Hair follicle dermal papilla cell (primary cell): ENCODE results near the gene PLGRKT. TPM values are rescaled to one million over a fixed set of nuclear protein-coding genes. Genes with fewer than 3 reads are reported as not detected.

Source experiments
- small RNA-seq: library from RNA; depleted of rRNA; stranded (forward); fragments of <200 nt; gene quantifications from one replicate; pipeline ENCODE3, GENCODE V24; 2012
- total RNA-seq: library from RNA; depleted of rRNA; stranded (reverse); fragments of >200 nt; gene quantifications from 2 replicates; pipeline ENCODE4 v1.2.3, GENCODE V29; 2012

PLGRKT gene, protein sequence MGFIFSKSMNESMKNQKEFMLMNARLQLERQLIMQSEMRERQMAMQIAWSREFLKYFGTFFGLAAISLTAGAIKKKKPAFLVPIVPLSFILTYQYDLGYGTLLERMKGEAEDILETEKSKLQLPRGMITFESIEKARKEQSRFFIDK
- total RNA-seq: 8.0 and 9.9 TPM in 2 replicates

DNA sequence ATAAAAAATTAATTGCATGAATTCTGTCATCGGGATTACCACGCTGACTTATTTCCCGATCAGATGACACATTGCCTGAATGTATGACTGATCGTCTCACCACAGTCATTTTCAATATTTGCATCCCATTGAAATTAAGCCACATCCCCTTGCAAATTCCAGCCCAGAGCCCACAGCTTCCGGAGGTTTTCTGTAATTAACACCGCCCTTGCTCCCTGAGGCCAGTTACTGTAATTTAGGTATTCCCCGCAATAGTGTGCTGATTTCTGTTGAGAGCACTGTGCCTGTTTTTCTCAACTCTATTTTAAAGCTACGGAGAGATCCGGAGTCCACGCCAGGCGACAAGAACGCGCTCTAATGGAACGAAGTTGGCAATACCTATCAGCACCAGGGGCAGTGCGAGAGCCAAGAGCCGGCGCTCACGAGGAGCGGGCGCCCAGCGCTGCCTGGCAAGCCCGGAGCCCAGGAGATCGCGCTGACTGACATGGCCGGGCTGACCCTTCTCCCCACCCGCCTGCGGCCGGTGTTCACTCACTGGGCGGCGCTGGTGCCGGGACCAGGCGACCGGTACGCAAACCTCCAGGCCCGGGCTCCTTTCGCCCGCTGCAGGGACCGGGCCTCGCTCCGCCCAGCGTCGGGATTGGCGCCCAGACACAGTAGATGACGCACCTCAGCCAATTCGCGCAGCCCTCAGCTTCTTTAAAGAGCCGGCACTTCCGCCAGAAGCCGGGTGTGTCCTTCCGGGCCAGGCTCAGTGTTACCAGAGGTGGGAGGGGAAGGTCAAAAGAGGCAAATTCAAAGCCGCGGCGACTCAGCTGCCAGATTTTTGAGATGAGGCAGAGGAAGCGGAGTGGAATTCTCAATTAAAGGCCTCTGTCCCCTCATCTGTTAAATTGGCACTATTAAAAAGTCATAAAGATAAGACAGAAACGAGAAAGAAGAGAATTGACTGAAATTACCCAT is at the start of gene PLGRKT:
Gene PLGRKT, minus strand, starts transcription at position 672 of the 963 bp plus-strand sequence. CDS start 5,948 bp downstream, outside the sequence.

DNA sequence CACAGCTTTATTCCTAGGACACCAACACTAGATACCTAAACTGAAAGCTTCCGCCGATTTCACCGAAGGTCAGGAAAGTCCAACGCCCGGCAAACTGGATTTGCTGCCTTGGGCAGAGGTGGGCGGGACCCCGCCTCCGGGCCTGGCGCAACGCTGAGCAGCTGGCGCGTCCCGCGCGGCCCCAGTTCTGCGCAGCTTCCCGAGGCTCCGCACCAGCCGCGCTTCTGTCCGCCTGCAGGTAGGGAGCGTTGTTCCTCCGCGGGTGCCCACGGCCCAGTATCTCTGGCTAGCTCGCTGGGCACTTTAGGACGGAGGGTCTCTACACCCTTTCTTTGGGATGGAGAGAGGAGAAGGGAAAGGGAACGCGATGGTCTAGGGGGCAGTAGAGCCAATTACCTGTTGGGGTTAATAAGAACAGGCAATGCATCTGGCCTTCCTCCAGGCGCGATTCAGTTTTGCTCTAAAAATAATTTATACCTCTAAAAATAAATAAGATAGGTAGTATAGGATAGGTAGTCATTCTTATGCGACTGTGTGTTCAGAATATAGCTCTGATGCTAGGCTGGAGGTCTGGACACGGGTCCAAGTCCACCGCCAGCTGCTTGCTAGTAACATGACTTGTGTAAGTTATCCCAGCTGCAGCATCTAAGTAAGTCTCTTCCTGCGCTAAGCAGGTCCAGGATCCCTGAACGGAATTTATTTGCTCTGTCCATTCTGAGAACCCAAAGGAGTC is 12.8 kb upstream of the PLGRKT start, which contains the start of gene CD274:
Gene CD274, plus strand, starts transcription at position 184 of the 733 bp plus-strand sequence. CDS start 5,572 bp downstream, outside the sequence.

DNA sequence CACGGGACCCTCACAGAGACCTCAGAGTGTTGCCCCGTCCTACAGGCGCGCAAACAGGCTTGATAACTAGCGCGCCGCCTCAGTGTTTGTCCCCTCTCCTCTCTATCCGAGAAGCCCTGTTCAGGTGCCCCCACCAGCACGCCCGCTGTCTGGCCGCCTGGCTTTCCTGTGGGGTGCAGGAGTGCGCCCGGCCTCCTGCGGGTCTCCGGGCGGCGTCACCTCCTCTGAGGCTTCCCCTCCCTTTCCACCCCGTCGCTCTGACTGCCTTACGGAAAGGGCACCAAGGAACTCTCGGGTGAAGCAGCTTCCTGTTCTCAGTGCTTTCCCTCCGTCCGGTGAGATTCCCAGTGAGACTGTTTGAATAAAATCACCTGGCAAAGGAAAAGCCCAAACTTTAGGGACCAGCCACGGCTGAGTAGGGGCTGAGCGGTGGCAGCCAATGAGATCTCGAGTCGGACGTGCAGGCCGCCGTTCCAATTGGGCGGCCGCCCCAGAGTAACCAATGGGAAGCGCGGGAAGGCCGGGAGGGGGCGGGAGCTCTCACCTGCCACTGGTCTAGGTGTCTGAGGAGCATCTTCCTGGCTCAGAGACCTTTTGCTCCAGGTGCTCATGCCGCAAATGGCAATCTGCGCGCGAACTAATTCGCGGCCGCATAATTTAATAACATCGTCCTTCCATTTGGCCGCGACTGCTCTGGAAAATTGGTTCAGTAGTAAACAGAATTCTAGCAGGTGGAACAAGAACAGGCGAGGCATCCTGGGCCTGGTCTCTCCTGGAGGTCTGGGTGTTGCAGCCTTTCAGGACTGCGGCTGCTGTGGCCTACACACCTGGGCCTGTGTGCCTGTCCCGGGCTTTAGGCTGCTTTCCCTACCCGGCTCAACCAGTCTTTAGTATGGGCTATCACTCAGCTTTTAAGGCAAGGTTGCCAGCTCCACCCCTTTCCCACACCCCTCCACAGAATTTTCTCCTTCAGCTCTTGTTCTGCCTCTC is 98.4 kb downstream of the PLGRKT start, which contains the start of gene RLN1:
Gene RLN1, minus strand, starts transcription at position 885 of the 990 bp plus-strand sequence. Its CDS starts 130 bp downstream, at position 755.

Small RNA genes within 50 kb of the gene (small RNA-seq; reads per million reads assigned to genes)
- gene AL135786.1 (not detected), gene HMGN2P31 (not detected)

Other genes starting within 250 kb of the PLGRKT start
- not detected in 2 replicates for gene INSL4, start 206.5 kb downstream of the PLGRKT start, total RNA-seq
- not detected in 2 replicates for gene RLN2, start 133.2 kb downstream of the PLGRKT start, total RNA-seq
- gene RLN1, start 98.0 kb downstream of the PLGRKT start, total RNA-seq: not detected in 2 replicates
- gene CD274, start 12.6 kb upstream of the PLGRKT start, total RNA-seq: 2.9 and 4.5 TPM in 2 replicates
- gene PDCD1LG2, start 72.6 kb upstream of the PLGRKT start, total RNA-seq: 20.1 and 21.5 TPM in 2 replicates
- 54.9 and 67.5 TPM in 2 replicates for gene RIC1, start 191.2 kb upstream of the PLGRKT start, total RNA-seq